ENCODE results near the gene LGI1. TPM values are rescaled to one million over a fixed set of nuclear protein-coding genes. Genes with fewer than 3 reads are reported as not detected.

The LGI1 gene
- total RNA-seq, 1 experiment from 2014 or later, result not detected

DNA sequence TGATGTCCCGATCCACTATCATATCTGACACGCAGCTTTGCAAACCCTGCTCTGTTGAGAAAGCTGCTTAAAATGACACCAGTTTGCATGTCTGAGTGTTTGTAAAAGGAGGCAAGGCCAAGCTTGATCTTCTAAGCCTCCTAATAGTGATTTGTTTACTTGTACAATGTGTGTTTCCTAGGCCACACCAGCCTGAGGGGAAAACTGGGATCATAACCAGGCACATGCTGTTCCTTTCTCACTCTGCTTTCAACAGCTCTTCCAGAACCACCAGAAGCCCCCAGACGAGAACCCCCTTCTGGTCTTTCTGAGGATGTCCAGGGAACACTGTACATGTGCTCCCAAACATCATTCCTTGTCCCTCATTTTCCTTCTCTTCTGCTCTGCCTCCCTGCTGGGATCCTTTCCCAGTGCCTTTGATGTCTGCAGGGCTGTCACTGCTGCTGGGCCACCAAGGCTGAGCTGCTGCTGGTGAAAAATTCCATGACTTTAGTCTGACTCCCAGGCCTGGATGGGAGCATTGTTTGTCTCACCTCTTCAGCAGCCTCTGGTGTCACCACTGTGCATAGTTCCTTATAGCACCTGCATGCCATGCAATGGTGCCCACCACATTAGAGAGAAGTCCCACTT is 4.0 kb upstream of the LGI1 start:
- DNase-seq (ENCODE audit: low read depth, low spot score) (no peak), ATAC-seq (no peak)
- no peak overlapping the region for H3K27ac ChIP-seq (ENCODE audit: low read length)
- no peaks in the 10 kb centered on the region; the same call in 1 of the 2 replicates for H3K27me3 ChIP-seq (ENCODE audit: control insufficient read depth, insufficient read depth, low read length)
- no peaks in the 10 kb centered on the region; the same call in 1 of the 2 replicates for H3K4me1 ChIP-seq (ENCODE audit: control insufficient read depth, insufficient read depth, low read length)
- ChIA-PET CTCF (no interaction called here), POLR2A (no interaction called here)
- H3K36me3 ChIP-seq (ENCODE audit: control insufficient read depth, insufficient read depth, low read length), result no peaks in the 10 kb centered on the region
- H3K4me3 ChIP-seq (ENCODE audit: low read depth in 2 of 2, low read length in 2 of 2), result no peak overlapping the region
- intact Hi-C loops (cut with micrococcal nuclease; ENCODE audit: unreplicated experiment), result no loop called here
- no peaks in the 10 kb centered on the region for H3K9me3 ChIP-seq (ENCODE audit: control insufficient read depth, insufficient read depth, low read depth, low read length)
- in situ Hi-C loops (cut with HindIII; ENCODE audit: low pct_unique_long_range_greater_than_20kb, low sequenced_read_pairs), result no loop called here
- TF ChIP-seq, protein P1, sequence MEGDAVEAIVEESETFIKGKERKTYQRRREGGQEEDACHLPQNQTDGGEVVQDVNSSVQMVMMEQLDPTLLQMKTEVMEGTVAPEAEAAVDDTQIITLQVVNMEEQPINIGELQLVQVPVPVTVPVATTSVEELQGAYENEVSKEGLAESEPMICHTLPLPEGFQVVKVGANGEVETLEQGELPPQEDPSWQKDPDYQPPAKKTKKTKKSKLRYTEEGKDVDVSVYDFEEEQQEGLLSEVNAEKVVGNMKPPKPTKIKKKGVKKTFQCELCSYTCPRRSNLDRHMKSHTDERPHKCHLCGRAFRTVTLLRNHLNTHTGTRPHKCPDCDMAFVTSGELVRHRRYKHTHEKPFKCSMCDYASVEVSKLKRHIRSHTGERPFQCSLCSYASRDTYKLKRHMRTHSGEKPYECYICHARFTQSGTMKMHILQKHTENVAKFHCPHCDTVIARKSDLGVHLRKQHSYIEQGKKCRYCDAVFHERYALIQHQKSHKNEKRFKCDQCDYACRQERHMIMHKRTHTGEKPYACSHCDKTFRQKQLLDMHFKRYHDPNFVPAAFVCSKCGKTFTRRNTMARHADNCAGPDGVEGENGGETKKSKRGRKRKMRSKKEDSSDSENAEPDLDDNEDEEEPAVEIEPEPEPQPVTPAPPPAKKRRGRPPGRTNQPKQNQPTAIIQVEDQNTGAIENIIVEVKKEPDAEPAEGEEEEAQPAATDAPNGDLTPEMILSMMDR (IDR thresholded peaks at IDR 0.05), result no peak
- TF ChIP-seq TCF7L2 (IDR thresholded peaks at IDR 0.05; ENCODE audit: low read depth, low read length), result peak; percentile 72
- no TSS peak for BruUV-seq (replicated peaks)

DNA sequence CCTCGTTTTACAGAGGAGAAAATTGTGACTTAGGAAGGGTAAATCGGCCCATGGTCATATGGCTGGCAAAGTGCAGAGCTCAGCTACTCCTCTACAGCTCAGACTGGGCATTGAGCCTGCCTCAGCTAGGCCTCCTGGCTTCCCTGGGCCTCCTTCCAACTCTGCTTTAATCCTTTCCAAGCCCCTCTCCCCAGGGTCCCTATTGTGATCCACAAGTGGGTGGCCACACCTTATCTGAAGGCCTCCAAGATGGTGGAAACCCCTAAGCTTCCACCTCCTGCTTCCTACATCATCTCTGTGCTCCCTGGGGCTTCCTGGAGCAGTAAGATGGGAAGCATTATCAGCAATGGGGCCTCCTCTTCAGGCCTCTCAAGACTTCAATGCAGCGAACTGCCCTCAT is 3.0 kb upstream of the LGI1 start:
- H3K4me1 ChIP-seq (ENCODE audit: control insufficient read depth, insufficient read depth, low read length), result no peaks in the 10 kb centered on the region

More for the DNA sequence above, 3.0 kb upstream of the LGI1 start:
- TF ChIP-seq, protein P1 (IDR thresholded peaks at IDR 0.05), result no peak
- TF ChIP-seq TCF7L2 (IDR thresholded peaks at IDR 0.05; ENCODE audit: low read depth, low read length) (no peak), POLR2AphosphoS5 (IDR thresholded peaks at IDR 0.05; ENCODE audit: low read depth, low read length) (no peak), SIN3A (IDR thresholded peaks at IDR 0.05; ENCODE audit: borderline replicate concordance, insufficient read depth, low read depth, low read length) (no peak)
- TF ChIP-seq, protein P2, sequence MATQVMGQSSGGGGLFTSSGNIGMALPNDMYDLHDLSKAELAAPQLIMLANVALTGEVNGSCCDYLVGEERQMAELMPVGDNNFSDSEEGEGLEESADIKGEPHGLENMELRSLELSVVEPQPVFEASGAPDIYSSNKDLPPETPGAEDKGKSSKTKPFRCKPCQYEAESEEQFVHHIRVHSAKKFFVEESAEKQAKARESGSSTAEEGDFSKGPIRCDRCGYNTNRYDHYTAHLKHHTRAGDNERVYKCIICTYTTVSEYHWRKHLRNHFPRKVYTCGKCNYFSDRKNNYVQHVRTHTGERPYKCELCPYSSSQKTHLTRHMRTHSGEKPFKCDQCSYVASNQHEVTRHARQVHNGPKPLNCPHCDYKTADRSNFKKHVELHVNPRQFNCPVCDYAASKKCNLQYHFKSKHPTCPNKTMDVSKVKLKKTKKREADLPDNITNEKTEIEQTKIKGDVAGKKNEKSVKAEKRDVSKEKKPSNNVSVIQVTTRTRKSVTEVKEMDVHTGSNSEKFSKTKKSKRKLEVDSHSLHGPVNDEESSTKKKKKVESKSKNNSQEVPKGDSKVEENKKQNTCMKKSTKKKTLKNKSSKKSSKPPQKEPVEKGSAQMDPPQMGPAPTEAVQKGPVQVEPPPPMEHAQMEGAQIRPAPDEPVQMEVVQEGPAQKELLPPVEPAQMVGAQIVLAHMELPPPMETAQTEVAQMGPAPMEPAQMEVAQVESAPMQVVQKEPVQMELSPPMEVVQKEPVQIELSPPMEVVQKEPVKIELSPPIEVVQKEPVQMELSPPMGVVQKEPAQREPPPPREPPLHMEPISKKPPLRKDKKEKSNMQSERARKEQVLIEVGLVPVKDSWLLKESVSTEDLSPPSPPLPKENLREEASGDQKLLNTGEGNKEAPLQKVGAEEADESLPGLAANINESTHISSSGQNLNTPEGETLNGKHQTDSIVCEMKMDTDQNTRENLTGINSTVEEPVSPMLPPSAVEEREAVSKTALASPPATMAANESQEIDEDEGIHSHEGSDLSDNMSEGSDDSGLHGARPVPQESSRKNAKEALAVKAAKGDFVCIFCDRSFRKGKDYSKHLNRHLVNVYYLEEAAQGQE (IDR thresholded peaks at IDR 0.05; ENCODE audit: insufficient read depth in 1 of 2, low read depth in 2 of 2, low read length in 1 of 2), result no peak
- no peak for ATAC-seq
- ChIA-PET CTCF (interaction anchor here (0.7 kb wide), 1 partner anchor 9 kb away, joined by 4 read pairs; no protein-coding TSS in a partner anchor), POLR2A (no interaction called here)
- Histone ChIP-seq H3K4me3 (ENCODE audit: low read depth in 2 of 2, low read length in 2 of 2) (no peak overlapping the region), H3K36me3 (ENCODE audit: control insufficient read depth, insufficient read depth, low read length) (no peaks in the 10 kb centered on the region), H3K27ac (ENCODE audit: low read length) (no peak overlapping the region), H3K9me3 (ENCODE audit: control insufficient read depth, insufficient read depth, low read depth, low read length) (no peaks in the 10 kb centered on the region), H3K27me3 (ENCODE audit: control insufficient read depth, insufficient read depth, low read length) (no peaks in the 10 kb centered on the region; the same call in 1 of the 2 replicates)
- BruUV-seq (replicated peaks), result no TSS peak
- DNase-seq (ENCODE audit: low read depth, low spot score), result no peak
- intact Hi-C loops (cut with micrococcal nuclease; ENCODE audit: unreplicated experiment), result no loop called here
- in situ Hi-C loops (cut with HindIII; ENCODE audit: low pct_unique_long_range_greater_than_20kb, low sequenced_read_pairs), result no loop called here

Data from Panc1 (cell line).